ENCODE results near the gene PXMP2. TPM values are rescaled to one million over a fixed set of nuclear protein-coding genes. Genes with fewer than 3 reads are reported as not detected.

Gene PXMP2
- total RNA-seq, 4 donors from 2014 or later = 8.5 to 87.9 (median 29.4) TPM

- H3K9me3 ChIP-seq = no peaks in the 10 kb centered on the region
- TF ChIP-seq POLR2A (IDR thresholded peaks at IDR 0.05) (no peak), CTCF (IDR thresholded peaks at IDR 0.05) (no peak)
- no peak for DNase-seq
- no peaks in the 10 kb centered on the region for H3K36me3 ChIP-seq
- no peak overlapping the region for H3K27ac ChIP-seq
- no peak overlapping the region for H3K4me3 ChIP-seq
- no peaks in the 10 kb centered on the region for H3K4me1 ChIP-seq
- no peaks in the 10 kb centered on the region for H3K27me3 ChIP-seq
- intact Hi-C loops (cut with DNase I; ENCODE audit: low total_unique reads) = no loop called here
These were observed 29.0 kb downstream of the PXMP2 start for GRCh38 chr12:132716356-132716755.

GRCh38 chr12:132717011-132717410, 29.6 kb downstream of the PXMP2 start:
- Histone ChIP-seq H3K27ac (no peak overlapping the region), H3K36me3 (no peaks in the 10 kb centered on the region), H3K9me3 (no peaks in the 10 kb centered on the region), H3K4me3 (no peak overlapping the region), H3K4me1 (no peaks in the 10 kb centered on the region), H3K27me3 (no peaks in the 10 kb centered on the region)
- intact Hi-C loops (cut with DNase I; ENCODE audit: low total_unique reads) = no loop called here
- DNase-seq = no peak
- TF ChIP-seq POLR2A (IDR thresholded peaks at IDR 0.05) (no peak), CTCF (IDR thresholded peaks at IDR 0.05) (no peak)

- Histone ChIP-seq H3K9me3 (no peaks in the 10 kb centered on the region), H3K27ac (no peak overlapping the region), H3K4me1 (no peaks in the 10 kb centered on the region), H3K36me3 (no peaks in the 10 kb centered on the region), H3K4me3 (no peak overlapping the region), H3K27me3 (no peaks in the 10 kb centered on the region)
- TF ChIP-seq POLR2A (IDR thresholded peaks at IDR 0.05) = no peak
- TF ChIP-seq CTCF (IDR thresholded peaks at IDR 0.05) = no peak
- intact Hi-C loops (cut with DNase I; ENCODE audit: low total_unique reads) = no loop called here
- no peak for DNase-seq
These were observed 30.4 kb downstream of the PXMP2 start for GRCh38 chr12:132717531-132718387.

GRCh38 chr12:132718644-132719043, 31.3 kb downstream of the PXMP2 start:
- Histone ChIP-seq H3K27ac (no peak overlapping the region), H3K9me3 (no peaks in the 10 kb centered on the region), H3K27me3 (no peaks in the 10 kb centered on the region), H3K4me3 (no peak overlapping the region), H3K4me1 (no peaks in the 10 kb centered on the region), H3K36me3 (no peaks in the 10 kb centered on the region)
- intact Hi-C loops (cut with DNase I; ENCODE audit: low total_unique reads) = no loop called here
- DNase-seq = no peak
- TF ChIP-seq POLR2A (IDR thresholded peaks at IDR 0.05) (no peak), CTCF (IDR thresholded peaks at IDR 0.05) (no peak)

- DNase-seq = no peak
- no peaks in the 10 kb centered on the region for H3K36me3 ChIP-seq
- H3K4me3 ChIP-seq = no peak overlapping the region
- intact Hi-C loops (cut with DNase I; ENCODE audit: low total_unique reads) = no loop called here
- H3K27me3 ChIP-seq = no peaks in the 10 kb centered on the region
- no peaks in the 10 kb centered on the region for H3K4me1 ChIP-seq
- H3K27ac ChIP-seq = no peak overlapping the region
- TF ChIP-seq CTCF (IDR thresholded peaks at IDR 0.05) = no peak
- TF ChIP-seq POLR2A (IDR thresholded peaks at IDR 0.05) = no peak
- no peaks in the 10 kb centered on the region for H3K9me3 ChIP-seq
These were observed 32.0 kb downstream of the PXMP2 start for GRCh38 chr12:132719141-132719953.

Measured in uterus (tissue), 4 donors.